GM21619 (cell line): ENCODE data around the gene IGHMBP2.

ENCODE experiments used
- ATAC-seq: cut with Tn5 transposase; IDR thresholded peaks from one replicate; pipeline ENCODE4 v1.9.1; 2021; ENCODE audit not compliant: unreplicated experiment

Gene IGHMBP2

DNA sequence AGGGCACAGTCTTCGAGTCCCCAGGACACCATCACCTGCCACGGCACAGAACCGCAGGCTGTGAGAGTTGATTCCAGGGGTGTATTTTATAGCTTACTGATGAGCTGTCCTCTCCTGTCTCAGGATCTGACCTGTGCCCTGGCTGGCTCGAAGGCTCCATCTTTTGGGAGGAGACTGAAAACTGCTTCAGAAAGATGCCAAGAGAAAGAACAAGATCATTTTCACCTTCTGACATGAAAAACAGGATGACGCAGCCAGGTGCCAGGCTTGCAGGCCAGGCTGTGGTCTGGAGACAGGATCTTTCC lies 74.9 kb downstream of the IGHMBP2 start:
- ATAC-seq, result no peak

DNA sequence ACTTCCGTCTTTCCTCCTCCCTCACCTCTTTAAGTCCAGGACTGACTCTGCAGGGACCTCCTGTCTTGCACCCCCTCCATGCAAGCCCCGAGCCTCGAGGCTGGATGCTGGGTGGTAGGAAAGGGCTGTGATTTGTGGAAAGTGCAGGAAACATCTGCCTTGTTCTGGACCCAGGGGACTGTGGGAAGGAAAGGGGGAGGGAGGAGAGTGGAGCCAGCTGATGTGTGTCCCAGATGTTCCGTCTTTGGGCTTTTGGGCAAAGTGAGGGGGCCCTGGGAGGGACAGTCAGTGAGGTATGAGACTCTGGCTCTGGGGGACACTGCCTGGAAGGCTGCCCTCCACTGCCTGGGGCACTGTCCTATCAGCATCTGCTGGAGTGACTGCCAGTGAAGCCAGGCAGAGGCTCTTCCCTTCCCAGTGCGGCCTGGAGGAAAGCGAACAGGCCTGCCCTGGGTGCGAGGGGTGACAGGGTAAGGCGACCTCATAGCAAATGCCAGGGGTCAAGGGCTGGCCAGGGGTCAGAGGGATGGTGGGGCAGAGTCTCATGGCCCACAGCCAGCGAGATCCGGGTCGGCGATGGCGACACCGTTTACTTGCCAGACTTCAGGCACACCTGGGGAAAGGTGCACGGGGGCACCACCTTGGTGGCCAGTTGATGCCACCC lies 75.4 kb downstream of the IGHMBP2 start:
- ATAC-seq, result no peak

DNA sequence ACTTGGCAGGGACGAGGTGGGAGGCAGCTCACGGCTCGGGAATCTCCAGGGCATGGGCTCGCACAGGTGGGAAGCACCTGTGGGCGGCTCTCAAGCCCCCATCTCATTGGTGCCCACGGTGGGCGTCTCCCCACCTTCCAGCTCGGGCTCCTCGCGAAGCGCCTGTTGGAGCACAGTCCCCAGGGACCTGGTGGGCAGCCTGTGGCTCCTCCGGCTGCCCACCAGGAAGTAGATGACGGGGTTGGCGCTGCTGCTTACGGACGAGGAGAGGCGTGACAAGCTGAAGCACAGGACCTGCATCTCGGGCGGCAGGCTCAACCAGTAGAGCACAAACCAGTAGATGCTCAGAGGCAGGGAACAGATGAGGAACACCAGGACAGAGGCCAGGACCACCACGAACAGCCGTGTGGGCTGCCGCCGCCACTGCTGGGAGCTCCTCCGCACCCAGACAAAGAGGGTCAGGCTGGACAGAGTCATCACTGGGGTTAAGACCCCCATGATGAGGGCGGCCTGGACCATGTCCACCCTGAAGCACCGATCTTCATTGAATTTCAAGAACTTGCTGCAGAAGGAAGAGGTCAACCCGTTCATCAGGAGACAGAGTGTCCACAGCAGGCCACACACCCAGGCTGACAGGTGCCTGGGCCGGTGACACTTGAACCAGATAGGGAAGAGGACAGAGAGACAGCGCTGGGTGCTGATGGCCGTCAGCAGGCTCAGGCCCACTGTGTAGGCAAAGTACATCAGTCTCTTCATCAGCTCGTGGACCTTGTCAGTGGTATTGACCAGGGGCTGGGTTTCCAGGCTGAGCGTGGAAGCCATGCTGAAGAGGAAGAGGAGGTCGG lies 76.5 kb downstream of the IGHMBP2 start:
- no peak for ATAC-seq

DNA sequence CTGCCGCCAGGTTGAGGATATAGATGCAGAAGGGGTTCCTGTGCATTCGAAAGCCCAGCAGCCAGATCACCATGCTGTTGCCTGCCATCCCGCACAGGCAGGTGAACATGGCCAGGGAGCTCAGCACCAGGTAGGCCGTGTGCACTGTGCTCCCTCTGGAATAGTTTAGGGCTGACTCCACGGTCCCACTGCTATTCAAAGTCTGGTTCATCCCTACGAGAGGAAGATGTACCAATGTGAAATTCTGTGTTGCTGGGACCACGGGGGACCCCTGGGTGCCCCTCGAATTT lies 77.0 kb downstream of the IGHMBP2 start, which contains the start of gene MRGPRD:
Gene MRGPRD, minus strand, starts transcription at position 211 of the 290 bp plus-strand sequence. Its CDS starts 0 bp downstream, at position 211.
- ATAC-seq, result no peak

DNA sequence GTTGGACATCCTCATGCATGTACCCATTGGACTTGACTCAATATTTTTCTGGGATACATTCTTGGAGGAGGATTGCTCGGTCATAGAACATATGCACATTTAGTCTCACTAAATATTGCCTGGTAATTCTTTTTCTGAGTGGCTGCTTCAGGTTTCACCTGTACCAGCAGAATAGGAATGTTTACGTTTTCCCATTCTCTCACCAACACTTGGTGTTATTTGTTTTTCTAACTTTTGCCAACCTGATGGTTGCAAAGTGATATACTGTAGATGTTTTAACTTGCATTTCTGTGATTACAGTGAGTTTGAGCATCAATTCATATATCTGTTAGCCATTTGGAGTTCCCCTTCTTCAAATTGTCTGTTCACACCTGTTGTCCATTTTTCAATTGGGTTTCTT lies 78.4 kb downstream of the IGHMBP2 start:
- no peak for ATAC-seq

DNA sequence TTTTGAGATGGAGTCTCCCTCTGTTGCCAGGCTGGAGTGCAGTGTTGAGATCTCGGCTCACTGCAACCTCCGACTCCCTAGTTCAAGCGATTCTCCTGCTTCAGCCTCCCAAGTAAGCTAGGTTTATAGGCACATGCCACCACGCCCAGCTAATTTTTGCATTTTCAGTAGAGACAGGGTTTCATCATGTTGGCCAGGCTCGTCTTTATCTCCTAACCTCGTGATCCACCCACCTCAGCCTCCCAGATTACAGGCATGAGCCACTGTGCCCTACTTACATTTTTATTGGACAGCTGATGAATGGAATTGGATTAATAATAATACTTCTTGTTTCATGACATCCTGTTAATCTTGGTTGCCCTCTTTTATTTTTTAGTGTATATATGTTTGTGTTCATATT lies 80.1 kb downstream of the IGHMBP2 start:
- ATAC-seq, result no peak

DNA sequence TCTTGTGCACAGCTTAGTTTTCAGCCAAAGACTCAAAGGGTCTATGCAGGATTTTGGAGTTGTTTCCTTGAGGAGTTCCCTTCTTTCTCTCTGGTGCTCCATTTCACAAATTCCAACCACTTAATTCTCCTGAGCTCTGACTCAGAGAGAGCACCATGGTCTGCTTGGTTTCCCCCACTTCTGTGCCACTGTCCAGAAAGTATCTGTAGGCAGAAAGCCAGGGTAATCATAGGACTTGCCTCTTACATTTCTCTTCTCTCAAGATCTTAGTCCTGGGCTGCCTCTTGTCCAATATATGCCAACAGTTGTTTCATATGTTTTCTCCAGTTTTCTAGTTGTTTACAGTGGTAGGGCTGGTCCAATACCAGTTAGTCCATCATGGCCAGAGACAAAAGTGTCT lies 83.5 kb downstream of the IGHMBP2 start:
- no peak for ATAC-seq

DNA sequence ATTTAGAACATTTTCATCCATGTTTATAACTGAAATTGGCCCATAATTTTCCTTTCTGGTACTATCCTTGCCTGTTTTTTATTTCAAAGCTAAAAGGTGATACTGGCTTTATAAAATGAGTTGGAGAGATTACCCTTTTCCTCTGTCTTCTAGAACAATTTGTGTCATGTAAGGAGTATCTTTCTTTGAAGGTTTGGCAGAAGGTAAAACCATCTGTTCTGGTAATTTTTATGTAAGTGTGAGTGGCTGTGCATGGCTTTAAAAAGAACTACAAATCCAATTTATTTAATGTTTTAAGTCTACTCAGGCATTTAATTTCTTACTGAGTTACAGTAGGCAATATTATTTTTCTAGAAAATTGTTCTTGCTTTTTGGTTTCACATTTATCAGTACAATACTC lies 84.8 kb downstream of the IGHMBP2 start:
- ATAC-seq, result no peak
